ENCODE results near the gene FASTK.
"Not testable (repeated sequence)": the region's sequence is repeated elsewhere in the genome, so short reads cannot be mapped to it uniquely, and the experiment has no call there.

FASTK gene

DNA sequence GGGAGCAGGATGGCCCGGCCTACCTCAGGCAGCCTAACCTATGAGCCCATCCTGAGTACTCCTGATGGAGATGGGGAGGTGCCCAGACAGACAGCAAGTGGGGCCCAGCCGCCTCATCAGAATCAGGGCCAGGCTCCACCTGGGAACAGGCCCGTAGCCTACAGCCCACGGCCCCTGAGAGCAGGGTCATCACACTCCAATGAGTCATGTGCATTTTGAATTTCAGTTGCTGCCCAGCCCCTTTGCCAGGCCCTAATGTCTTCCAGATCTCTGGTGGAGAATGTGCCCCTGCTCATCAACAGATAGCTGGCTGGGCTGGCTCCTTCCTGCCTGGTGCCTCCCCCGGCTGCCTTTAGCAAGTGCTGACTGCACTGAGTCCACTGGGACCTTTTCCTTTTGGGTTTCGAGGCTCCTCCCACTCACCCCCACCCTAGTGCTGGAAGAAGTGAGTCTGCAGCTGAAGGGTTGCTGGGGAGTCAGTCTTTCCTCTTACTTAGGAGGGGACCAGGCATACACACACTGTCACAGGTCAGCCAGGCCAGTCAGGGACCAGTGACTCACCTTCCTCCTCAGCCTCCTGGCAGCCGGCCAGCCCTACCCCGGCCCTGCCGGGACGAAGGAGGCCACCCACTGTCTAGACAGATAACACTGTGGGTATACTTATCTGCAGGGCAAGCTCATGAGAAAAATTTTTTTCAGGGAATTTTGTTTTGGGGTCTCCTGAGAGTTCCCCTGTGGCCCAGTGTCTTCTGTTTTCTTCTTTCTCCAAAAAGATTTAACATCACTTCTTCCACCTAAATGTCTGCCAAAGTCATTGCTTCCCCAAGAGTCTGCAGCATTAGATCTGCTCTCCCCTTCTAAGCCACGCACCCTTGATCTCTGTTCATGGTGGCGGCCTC is 41.4 kb downstream of the FASTK start:
- in situ Hi-C loops (cut with MboI; ENCODE audit: low pct_unique_long_range_greater_than_20kb, low sequenced_read_pairs): no loop called here
- DNase-seq: peak; percentile 75

DNA sequence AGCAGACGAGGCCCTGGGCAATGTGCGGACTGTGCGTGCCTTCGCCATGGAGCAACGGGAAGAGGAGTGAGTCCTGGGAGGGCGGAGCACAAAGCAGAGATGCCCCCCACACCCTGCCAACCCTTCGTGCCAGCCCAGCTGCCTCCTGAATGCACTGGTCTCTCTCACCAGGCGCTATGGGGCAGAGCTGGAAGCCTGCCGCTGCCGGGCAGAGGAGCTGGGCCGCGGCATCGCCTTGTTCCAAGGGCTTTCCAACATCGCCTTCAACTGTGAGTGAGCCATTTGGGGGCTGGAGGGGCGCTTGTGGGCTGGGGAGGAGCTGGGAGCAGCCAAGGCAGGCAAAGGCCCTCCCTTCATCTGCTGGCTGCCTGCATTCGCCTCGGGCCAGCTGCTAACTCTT is 44.7 kb downstream of the FASTK start:
- in situ Hi-C loops (cut with MboI; ENCODE audit: low pct_unique_long_range_greater_than_20kb, low sequenced_read_pairs): no loop called here
- no peak for DNase-seq

DNA sequence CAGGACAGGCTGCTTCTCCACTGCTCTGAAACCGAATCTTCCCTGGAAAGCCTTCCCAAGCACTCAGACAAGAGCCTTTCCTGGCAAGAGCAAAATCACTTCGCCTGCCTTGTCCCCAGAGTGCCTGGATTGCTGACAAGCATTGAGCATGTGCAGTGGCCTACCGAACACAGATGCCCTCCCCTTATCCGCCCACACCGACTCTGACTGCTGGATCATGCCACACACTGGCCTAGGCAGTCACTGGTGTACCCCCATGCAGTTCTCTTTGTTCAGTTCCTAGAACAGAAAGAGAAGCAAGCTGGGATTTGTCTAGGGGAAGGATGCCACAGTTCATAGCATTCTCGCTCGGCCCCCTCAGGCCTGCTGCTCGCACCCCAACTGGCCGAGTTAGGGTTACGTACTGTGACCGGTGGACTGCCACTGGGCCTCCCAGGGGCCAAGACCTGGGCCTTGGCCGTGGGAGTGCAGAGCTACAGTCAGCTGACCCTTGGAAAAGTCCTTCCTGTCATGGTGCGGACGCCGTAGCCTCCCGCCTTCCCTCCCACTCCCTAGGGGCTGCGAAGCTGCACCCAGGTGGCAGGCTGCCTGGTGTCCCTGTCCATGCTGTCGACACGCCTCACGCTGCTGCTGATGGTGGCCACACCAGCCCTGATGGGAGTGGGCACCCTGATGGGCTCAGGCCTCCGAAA is 45.4 kb downstream of the FASTK start:
- in situ Hi-C loops (cut with MboI; ENCODE audit: low pct_unique_long_range_greater_than_20kb, low sequenced_read_pairs): no loop called here
- DNase-seq: no peak

DNA sequence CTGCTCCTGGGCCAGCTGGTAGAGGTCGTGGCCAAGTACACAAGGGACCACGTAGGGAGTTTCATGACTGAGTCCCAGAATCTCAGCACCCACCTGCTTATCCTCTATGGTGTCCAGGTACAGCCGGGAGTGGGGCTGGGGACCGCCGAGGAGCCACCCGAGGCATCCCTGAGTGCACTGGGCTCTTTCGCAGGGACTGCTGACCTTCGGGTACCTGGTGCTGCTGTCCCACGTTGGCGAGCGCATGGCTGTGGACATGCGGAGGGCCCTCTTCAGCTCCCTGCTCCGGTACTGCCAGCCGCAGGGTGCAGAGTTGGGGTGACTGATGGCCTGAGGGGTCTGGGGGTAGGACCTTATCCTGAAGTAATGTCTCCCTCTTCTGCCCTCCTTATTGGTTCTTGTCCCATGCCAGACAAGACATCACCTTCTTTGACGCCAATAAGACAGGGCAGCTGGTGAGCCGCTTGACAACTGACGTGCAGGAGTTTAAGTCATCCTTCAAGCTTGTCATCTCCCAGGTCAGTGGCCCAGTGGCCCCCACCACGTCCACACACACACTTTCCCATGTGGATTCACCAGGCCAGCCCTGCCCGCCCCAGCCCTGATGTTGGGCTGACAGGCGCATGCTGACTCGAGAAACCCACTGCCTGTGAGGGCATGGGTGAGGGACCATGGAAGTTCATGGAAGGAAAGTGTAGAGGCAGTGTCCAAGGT is 46.1 kb downstream of the FASTK start:
- no peak for DNase-seq
- in situ Hi-C loops (cut with MboI; ENCODE audit: low pct_unique_long_range_greater_than_20kb, low sequenced_read_pairs): no loop called here

DNA sequence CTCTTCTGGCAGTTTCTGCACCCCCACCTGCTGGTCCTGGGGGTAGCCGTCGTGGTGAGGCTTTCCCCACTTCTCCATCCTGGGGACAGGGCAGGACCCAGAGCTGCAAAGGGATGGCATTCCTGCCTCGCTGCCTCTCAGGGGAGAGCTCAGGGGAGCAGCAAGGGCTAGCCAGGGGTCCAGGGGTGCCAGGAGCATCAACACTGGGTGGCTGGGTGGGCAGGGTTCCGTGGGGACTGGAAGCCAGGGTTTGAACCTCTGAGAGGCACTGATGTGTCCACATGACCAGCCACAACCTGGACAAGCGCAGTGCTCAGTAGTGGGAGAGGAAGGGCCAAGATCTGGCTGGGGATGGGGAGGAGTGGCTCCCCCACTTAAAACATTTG is 46.8 kb downstream of the FASTK start:
- in situ Hi-C loops (cut with MboI; ENCODE audit: low pct_unique_long_range_greater_than_20kb, low sequenced_read_pairs): no loop called here
- DNase-seq: no peak

DNA sequence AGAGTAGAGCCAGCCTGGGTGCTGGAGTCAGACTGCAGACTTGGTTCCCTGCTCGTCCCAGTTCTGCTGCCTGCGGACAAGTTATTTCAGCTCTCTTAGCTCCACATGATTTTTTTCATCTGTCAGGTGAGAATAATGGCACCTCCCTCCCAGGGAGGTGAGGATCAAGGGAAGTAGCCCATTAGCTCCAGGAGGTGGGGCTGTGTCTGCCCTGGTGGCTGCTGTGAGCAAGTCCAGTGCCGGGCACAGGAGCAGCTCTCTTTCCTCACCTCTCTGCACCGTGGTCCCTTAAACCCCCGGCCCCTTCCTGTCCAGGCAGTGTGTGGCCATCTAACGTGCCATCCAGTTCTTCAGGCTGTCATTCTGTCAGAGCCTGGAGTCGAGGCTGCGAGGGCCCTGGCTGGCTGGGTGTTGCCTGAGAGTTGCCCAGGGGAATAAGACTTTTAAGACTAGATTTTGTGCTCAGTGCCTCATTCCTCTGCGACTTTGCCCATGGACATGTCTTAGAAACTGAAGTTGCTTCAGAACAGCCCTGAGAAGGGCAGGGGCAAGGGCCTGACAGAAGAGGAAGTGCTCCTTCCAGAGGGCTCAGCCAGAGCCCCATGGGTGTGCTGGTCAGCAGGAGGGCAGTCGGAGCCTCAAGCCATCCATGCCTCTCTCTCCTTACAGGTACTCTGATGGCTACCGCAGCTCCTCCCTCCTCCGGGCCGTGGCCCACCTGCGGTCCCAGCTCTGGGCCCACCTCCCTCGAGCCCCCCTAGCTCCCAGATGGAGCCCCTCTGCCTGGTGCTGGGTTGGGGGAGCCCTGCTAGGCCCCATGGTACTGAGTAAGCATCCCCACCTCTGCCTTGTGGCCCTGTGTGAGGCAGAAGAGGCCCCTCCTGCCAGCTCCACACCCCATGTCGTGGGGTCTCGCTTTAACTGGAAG is 47.4 kb downstream of the FASTK start:
- DNase-seq: no peak
- in situ Hi-C loops (cut with MboI; ENCODE audit: low pct_unique_long_range_greater_than_20kb, low sequenced_read_pairs): no loop called here

DNA sequence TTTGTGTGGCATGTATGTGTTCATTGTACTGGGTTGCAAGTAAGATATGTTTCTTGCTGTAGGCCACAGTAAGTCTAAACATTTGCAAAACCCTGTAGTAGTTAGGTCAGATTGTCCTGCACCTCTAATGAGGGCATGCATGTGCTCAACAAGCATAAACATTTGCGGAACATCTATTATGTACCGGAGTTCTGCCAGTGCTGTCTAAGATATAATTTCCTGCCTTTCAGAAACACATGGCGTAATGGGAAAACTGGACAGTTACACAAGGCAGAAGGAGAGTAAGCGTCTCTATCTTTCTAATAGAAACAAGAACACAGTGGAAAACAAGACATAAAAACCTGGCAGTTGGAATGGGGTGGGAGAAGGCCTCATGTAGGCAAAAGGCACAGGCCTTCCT is 49.6 kb downstream of the FASTK start:
- in situ Hi-C loops (cut with MboI; ENCODE audit: low pct_unique_long_range_greater_than_20kb, low sequenced_read_pairs): no loop called here
- no peak for DNase-seq

DNA sequence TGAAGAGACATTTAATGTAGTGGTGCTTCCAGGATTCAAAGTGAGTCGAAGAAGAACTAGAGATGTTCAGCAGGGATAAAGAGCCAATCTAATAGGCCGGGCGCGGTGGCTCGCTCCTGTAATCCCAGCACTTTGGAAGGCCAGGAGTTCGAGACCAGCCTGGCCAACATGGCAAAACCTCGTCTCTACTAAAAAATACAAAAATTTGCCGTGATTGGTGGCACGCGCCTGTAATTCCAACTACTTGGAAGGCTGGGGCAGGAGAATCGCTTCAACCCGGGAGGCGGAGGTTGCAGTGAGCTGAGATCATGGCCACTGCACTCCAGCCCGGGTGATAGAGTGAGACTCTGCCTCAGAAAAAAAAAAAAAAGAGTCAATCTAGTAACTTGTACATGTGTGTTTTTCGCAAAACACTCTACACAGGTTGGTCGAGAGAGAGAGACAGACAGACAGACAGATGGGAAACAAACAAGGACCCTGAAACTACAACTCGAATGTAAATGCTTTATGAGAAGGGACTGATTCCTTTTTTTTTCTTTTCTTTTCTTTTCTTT is 51.6 kb downstream of the FASTK start:
- in situ Hi-C loops (cut with MboI; ENCODE audit: low pct_unique_long_range_greater_than_20kb, low sequenced_read_pairs): no loop called here
- DNase-seq: no peak

DNA sequence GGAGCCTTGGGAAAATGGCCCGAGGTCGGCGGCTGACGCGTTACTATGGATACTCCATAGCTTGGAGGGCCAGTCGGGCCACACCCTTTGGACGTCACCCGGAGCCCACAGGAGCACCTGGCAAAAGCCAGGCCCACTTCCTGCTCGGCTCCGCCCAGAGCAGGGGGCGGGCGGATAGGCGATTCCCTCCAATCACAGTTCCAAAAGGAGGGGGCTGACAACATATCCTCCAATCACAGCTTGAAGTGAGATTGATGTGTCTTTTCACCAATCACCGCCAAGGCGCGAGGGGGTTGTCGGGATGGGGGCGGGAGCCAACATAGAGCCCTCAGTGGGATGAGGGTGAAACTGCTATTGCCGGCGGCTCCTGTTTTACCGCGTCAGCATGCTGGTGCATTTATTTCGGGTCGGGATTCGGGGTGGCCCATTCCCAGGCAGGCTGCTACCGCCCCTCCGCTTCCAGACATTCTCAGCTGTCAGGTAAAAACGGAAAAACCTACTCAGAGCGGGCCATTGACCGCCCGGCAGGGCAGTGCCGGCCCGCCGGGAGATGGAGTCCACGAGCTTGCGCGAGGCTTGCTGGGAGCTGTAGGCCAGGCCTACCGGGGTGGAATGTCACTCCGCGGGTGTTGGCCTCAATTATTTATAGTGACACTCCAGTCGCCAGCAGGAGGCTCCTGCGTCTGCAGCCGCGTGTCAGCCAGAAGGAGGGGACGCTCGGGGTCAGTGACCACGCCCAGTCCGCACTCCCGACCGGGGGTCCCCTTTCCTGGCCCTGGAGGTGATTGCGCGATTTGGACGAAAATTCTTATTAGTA is 52.3 kb downstream of the FASTK start, which contains the start of gene ABCB8:
Gene ABCB8, plus strand, starts transcription at position 320 of the 817 bp plus-strand sequence. Its CDS starts 66 bp downstream, at position 386.
- in situ Hi-C loops (cut with MboI; ENCODE audit: low pct_unique_long_range_greater_than_20kb, low sequenced_read_pairs): no loop called here

DNA sequence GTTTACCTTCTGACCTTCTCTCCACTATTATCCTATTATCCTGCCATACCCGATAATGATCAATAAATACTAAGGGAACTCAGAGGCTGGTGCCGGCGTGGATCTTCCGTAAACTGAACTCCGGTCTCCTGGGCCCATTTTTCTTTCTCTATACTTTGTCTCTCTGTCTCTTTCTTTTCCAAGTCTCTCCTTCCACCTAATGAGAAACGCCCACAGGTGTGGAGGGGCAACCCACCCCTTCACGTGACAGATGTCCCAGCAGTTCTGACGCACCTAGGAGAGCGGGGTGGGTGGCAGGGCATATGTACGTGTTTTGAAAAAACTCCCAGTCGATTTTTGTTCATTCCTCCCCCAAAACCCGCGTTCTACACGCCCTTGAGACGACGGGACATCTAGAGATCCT is 52.9 kb downstream of the FASTK start:
- in situ Hi-C loops (cut with MboI; ENCODE audit: low pct_unique_long_range_greater_than_20kb, low sequenced_read_pairs): not testable (repeated sequence)

More for the DNA sequence above, 52.3 kb downstream of the FASTK start, which contains the start of gene ABCB8:
- DNase-seq: peak; percentile 100

DNA sequence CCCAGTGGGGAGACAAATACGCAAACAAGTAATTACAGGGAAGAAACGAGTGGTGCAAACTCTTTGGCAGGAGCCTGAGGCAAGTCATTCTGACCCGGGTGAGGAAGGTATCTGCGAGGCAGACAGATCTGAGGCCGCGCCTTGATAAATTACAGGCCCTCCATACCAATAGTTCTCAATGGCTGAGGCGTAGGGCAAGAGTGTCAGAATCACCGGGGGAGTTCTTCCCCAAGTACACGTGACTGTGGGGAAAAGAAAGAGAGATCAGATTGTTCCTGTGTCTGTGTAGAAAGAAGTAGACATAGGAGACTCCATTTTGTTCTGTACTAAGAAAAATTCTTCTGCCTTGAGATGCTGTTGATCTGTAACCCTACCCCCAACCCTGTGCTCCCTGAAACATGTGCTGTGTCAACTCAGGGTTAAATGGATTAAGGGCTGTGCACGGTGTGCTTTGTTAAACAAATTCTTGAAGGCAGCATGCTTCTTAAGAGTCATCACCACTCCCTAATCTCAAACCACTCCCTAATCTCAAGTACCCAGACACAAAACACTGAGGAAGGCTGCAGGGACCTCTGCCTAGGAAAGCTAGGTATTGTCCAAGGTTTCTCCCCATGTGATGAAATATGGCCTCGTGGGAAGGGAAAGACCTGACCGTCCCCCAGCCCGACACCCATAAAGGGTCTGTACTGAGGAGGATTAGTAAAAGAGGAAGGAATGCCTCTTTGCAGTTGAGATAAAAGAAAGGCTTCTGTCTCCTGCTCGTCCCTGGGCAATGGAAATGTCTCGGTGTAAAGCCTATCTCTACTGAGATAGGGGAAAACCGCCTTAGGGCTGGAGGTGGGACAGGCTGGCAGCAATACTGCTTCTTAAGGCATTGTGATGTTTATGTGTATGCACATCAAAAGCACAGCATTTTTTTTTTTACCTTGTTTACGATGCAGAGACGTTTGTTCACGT is 53.6 kb downstream of the FASTK start:
- DNase-seq; in situ Hi-C loops (cut with MboI; ENCODE audit: low pct_unique_long_range_greater_than_20kb, low sequenced_read_pairs): not testable (repeated sequence)

More for the DNA sequence above, 52.9 kb downstream of the FASTK start:
- not testable (repeated sequence) for DNase-seq

All from KBM-7 (cell line).